NCI-H446 (cell line): ENCODE data around the gene FKTN.

Experiments used
- DNase-seq, 2 experiments: peaks; one replicate each; lab custom pipeline; 2025; lab: John Stamatoyannopoulos, UW

Gene FKTN

DNA sequence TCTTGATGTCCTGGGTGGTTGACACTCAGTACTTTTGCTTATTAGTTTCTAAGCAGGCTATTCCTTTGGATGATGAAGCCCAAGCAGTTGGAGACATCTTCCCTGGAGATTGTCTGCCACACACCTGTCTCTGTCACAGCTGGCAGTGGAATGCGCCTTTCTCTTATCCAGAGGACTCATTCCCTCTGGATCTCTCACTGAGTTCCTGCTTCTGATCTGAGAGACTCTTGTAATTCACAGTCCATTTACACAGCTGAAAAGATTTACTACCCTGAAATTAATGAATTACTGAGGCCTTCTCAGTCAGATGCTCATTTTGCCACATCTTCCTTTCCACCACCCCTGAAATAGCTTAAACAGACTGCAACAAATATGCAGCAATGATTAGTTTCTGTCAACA is 120.2 kb downstream of the FKTN start:
- DNase-seq = no peak

DNA sequence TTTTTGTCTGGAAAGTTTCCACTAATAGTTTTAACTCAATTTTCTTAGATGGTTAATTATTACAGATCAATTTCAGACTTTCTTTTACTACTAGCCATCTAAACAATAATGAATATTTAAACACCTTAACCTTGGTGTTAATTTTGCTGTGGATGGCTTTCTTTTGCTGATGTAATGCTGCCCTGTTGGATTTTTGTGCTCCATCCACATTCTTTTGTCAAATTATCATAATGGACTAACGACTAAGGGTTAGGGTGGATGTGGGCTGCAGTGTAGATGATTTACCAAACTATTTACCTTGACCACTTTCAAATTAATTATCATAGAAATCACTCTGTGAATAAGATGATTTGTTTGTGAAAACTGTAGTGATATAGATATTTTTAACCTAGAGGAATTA is 120.8 kb downstream of the FKTN start:
- no peak for DNase-seq

DNA sequence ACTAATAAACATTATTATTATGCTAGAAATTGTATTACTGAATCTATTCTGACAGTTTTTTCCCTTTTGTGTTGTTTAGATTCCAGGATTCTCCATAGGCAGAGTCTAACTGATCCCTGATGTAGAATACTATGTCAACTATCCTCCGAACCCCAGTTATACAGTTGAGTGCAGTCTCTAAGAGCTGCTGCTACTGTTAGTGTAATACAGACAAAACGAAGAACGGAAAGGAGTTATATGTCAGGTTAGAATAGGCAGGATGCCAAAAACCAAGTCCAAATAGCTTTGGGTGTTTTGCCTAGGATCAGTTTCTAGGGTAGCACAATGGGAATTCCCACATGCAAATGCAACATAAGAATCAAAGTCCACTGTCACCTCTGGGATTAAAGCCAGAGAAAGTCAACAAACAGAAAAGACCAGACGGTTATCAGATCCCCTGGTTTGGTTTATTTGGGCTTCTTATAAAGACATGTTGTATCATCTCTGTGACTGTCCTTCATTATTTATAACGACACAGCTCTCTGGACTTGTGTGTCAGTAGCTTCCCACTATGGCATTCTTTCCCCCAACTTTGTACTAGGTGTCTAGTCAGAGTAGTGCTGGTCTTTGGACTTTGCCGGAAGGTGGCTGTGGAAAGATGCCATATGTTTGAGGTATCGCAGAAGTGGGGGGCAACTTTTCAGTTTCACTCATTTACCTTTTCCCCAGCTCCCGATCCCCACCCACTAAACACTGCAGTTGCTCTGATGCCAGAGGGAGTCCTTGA is 121.5 kb downstream of the FKTN start:
- DNase-seq = no peak

DNA sequence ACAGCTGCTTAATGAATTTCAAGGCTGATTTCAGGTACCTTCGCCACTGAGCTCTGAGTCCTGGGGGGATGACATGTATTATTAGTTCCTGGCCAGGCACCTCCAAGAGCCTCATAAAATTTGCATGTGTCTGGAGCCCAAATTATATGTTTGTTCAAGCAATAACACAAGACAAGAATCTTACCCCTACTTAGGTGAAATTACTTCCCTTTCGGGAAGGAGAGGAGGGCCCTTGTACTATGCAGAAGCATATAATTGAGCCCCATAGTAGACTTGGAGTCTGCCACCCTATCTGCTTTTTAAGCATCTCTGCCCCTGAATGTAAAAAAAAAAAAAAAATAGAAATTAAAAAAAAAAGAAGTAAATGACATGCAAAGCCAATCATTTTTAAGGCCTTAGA is 123.4 kb downstream of the FKTN start:
- no peak for DNase-seq

DNA sequence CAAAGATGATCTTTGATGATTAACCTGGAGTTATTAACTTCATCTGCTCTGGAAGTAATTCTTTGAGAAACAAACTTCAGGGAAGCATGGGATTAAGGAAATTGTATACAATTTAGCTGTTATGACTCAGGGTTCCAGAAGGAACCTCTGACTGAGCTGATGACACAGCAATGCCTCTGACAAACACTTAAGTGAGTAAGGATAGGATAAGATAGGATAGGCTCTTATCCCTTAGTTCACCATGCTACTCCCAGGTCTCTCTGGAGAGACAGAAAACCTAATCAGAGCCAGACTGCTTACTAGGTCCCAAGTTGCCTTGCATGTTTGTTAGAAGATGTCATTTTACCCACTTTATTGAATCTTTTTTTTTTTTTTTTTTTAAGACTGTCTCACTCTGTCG is 123.8 kb downstream of the FKTN start:
- no peak for DNase-seq

DNA sequence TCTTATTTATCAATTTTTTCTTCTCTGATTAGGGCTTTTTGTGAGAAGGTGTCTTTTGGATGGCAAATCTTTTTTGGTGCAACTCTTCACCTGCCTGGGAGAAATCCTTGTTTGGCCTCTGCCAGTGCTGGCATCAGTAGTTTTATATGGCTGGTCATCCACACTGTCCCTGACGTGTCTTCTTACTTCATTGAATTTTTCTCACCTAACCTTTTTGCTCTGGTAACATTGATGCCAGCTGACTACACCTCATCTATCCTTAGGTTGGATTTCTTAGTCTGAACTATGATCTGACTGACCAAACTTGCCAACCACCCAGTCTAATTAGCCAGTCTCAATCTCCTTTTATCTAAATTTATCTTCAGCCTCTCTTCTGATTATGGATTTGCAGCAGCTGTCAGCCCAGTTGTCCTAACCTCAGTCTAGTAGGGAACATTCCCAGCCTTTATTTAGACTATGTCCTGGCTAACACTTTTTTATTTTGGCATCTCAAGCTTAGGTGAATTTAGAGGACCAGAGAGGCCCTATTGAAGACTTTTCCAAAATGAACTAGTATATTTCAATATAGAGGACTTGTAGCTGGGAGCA is 125.9 kb downstream of the FKTN start:
- no peak for DNase-seq

DNA sequence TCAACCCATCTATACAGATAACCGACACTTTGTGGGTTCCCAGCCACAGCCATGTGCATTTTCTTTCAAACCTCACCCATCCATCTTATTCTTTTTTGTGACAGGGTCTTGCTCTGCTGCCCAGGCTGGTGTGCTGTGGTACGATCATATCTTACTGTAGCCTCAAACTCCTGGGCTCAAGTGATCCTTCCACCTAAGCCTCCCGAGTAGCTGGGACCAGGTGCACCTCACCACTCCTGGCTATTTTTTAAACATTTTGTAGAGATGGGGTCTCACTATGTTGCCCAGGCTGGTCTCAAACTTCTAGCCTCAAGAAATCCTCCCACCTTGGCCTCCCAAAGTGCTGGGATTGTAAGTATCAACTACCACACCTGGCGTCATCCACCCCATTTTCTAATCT is 129.0 kb downstream of the FKTN start:
- DNase-seq = no peak
